Stomach (tissue), 9 donors: ENCODE data around the gene MOGAT2. TPM values are rescaled to one million over a fixed set of nuclear protein-coding genes. Genes with fewer than 3 reads are reported as not detected.
"Not testable (repeated sequence)": the region's sequence is repeated elsewhere in the genome, so short reads cannot be mapped to it uniquely, and the experiment has no call there.

ENCODE experiments used
- DNase-seq, 2 donors: peaks; one replicate each; pipeline versions ENCODE4 v3.0.0 to v3.0.0-alpha.2; 2013 to 2019
- H3K27ac ChIP-seq, 5 donors: fragments of 200-600 bp in 4 of 5; sonication (generic) in 4 of 5; one replicate each; pipeline ENCODE4 v1.5.1; 2013 to 2019; ENCODE audit warnings: mild to moderate bottlenecking in 1 of 5, moderate library complexity in 1 of 5
- H3K27me3 ChIP-seq, 3 donors: fragments of 200-600 bp; sonication (generic); one replicate each; pipeline ENCODE4 v1.5.1; 2017 to 2019; ENCODE audit warnings: mixed run types in 1 of 3
- H3K36me3 ChIP-seq, 4 donors: fragments of 200-600 bp; sonication (generic); 1 replicate in 3 of 4; 2 replicates in 1 of 4; pipeline ENCODE4 v1.5.1; 2016 to 2019
- H3K4me1 ChIP-seq, 4 donors: fragments of 200-600 bp; sonication (generic); one replicate each; pipeline ENCODE4 v1.5.1; 2016 to 2019
- H3K4me3 ChIP-seq, 4 donors: fragments of 200-600 bp; sonication (generic) in 3 of 4; one replicate each; pipeline ENCODE4 v1.5.1; 2016 to 2019; ENCODE audit warnings: mild to moderate bottlenecking in 1 of 4
- H3K9me3 ChIP-seq, 4 donors: fragments of 200-600 bp; sonication (generic); one replicate each; pipeline ENCODE4 v1.5.1; 2016 to 2019
- CTCF ChIP-seq, 7 experiments: fragments of 450-650 bp in 4 of 7; fragments of 200-600 bp in 3 of 7; sonication (generic) in 3 of 7; IDR thresholded peaks; one replicate each; pipeline ENCODE4 v1.5.1; 2016 to 2019; ENCODE audit warnings: antibody characterized with exemption in 7 of 7, control low read depth in 2 of 7, mild to moderate bottlenecking in 1 of 7
- EP300 ChIP-seq: sonication (generic); formaldehyde crosslinking; IDR thresholded peaks from one replicate; pipeline ENCODE4 v1.6.1; 2017; ENCODE audit warnings: antibody characterized with exemption
- POLR2A ChIP-seq, 4 donors: fragments of 450-650 bp; IDR thresholded peaks; one replicate each; pipeline ENCODE4 v1.6.1; 2016; ENCODE audit warnings: antibody characterized with exemption in 4 of 4, control low read depth in 2 of 4, mild to moderate bottlenecking in 1 of 4, moderate library complexity in 1 of 4
- POLR2AphosphoS5 ChIP-seq, 3 donors: sonication (generic); formaldehyde crosslinking; IDR thresholded peaks; one replicate each; pipeline ENCODE4 v1.6.1; 2016; ENCODE audit warnings: antibody characterized with exemption in 3 of 3
- WGBS, 5 donors: extraction: QIAGEN DNeasy Blood & Tissue Kit in 3 of 5; methylation state at CpG; one replicate each; pipeline versions ENCODE4 v1.1.5 to v1.1.7; 2013 to 2018; 5-methylcytosine and 5-hydroxymethylcytosine counted together
- intact Hi-C: fragments of 100-400 bp; cut with DNase I; formaldehyde crosslinking; loops from one replicate; pipeline ENCODE4 v1.15.1; 2023; ENCODE audit warnings: low total_unique reads
- polyA plus RNA-seq, 3 donors: library from polyadenylated mRNA; stranded (reverse); fragments of 200-250 nt; gene quantifications; one replicate each; pipeline ENCODE4 v1.2.3, GENCODE V29; 2013
- total RNA-seq, 5 donors: library from RNA; depleted of rRNA; stranded (reverse); fragments of >200 nt; gene quantifications; one replicate each; pipeline versions ENCODE4 v1.1.0 to v1.2.3, GENCODE V29; 2014 to 2016
- donor health status: healthy with polysubstance abuse.
- donor health status: Bipolar disorder and iron deficiency.
- donor health status: healthy.

Gene MOGAT2
- total and polyA plus RNA-seq, 8 donors, result 0.62 to 51.9 (median 1.3) TPM; not detected in 3

GRCh38 chr11:75677275-75677674 is 40.4 kb upstream of the MOGAT2 start:
- Histone ChIP-seq H3K27ac (no peak overlapping the region), H3K36me3 (no peaks in the 10 kb centered on the region), H3K4me3 (no peak overlapping the region), H3K27me3 (peaks cover 0 to 24% (median 18%) of the 10 kb centered on the region in 3 donors), H3K4me1 (no peaks in the 10 kb centered on the region), H3K9me3 (peaks cover 0 to 7% (median 3%) of the 10 kb centered on the region in 4 donors)
- 71 to 79% (median 75%) methylated on average over 1 of the region's 1 CpG for WGBS, 5 donors
- no peak for TF ChIP-seq POLR2AphosphoS5 (IDR thresholded peaks at IDR 0.05)
- intact Hi-C loops, result no loop called here
- DNase-seq, result no peak

GRCh38 chr11:75677909-75678308 is 39.7 kb upstream of the MOGAT2 start:
- no peaks in the 10 kb centered on the region for H3K4me1 ChIP-seq
- no peak overlapping the region for H3K4me3 ChIP-seq
- H3K27me3 ChIP-seq, result peaks cover 0 to 24% (median 18%) of the 10 kb centered on the region in 3 donors
- 84 to 93% (median 84%) methylated on average over 12 of the region's 12 CpGs for WGBS, 5 donors
- intact Hi-C loops, result no loop called here
- peaks cover 0 to 7% (median 3%) of the 10 kb centered on the region in 4 donors for H3K9me3 ChIP-seq
- DNase-seq, result no peak
- TF ChIP-seq POLR2AphosphoS5 (IDR thresholded peaks at IDR 0.05) (no peak), POLR2A (IDR thresholded peaks at IDR 0.05) (no peak), EP300 (no peak), CTCF (IDR thresholded peaks at IDR 0.05) (no peak)
- H3K27ac ChIP-seq, result no peak overlapping the region
- H3K36me3 ChIP-seq, result no peaks in the 10 kb centered on the region

GRCh38 chr11:75678620-75679259 is 38.9 kb upstream of the MOGAT2 start:
- TF ChIP-seq CTCF (IDR thresholded peaks at IDR 0.05) (no peak), POLR2AphosphoS5 (IDR thresholded peaks at IDR 0.05) (no peak), EP300 (no peak), POLR2A (IDR thresholded peaks at IDR 0.05) (no peak)
- Histone ChIP-seq H3K27me3 (peaks cover 0 to 24% (median 18%) of the 10 kb centered on the region in 3 donors), H3K4me3 (no peak overlapping the region), H3K27ac (no peak overlapping the region), H3K9me3 (peaks cover 0 to 6% (median 2%) of the 10 kb centered on the region in 4 donors), H3K4me1 (no peaks in the 10 kb centered on the region), H3K36me3 (no peaks in the 10 kb centered on the region)
- WGBS, 5 donors, result 75 to 83% (median 77%) methylated on average over 10 to 17 of the region's 17 CpGs
- intact Hi-C loops, result no loop called here
- DNase-seq, result no peak

- TF ChIP-seq POLR2A (IDR thresholded peaks at IDR 0.05), result no peak
- TF ChIP-seq POLR2AphosphoS5 (IDR thresholded peaks at IDR 0.05), result no peak
- TF ChIP-seq EP300, result no peak
- no peak for TF ChIP-seq CTCF (IDR thresholded peaks at IDR 0.05)
- Histone ChIP-seq H3K36me3 (no peaks in the 10 kb centered on the region), H3K4me3 (no peak overlapping the region), H3K9me3 (no peaks in the 10 kb centered on the region), H3K27me3 (peaks cover 0 to 24% (median 18%) of the 10 kb centered on the region in 3 donors), H3K27ac (no peak overlapping the region), H3K4me1 (no peaks in the 10 kb centered on the region)
- no peak for DNase-seq
- intact Hi-C loops, result no loop called here
- WGBS, 5 donors, result 84 to 92% (median 88%) methylated on average over 9 to 11 of the region's 11 CpGs
Observed at GRCh38 chr11:75679566-75679965, 38.1 kb upstream of the MOGAT2 start.

- 64 to 76% (median 73%) methylated on average over 1 of the region's 1 CpG for WGBS, 5 donors
- intact Hi-C loops, DNase-seq: not testable (repeated sequence)
Observed at GRCh38 chr11:75683856-75684255, 33.8 kb upstream of the MOGAT2 start.

More at GRCh38 chr11:75683856-75684255, 33.8 kb upstream of the MOGAT2 start:
- not testable (repeated sequence) for H3K4me3 ChIP-seq, H3K27ac ChIP-seq, H3K4me1 ChIP-seq, H3K36me3 ChIP-seq
- peaks cover 0 to 18% (median 18%) of the 10 kb centered on the region in 4 donors for H3K9me3 ChIP-seq
- peaks cover 0 to 22% (median 13%) of the 10 kb centered on the region in 3 donors for H3K27me3 ChIP-seq
